Measurements from ENCODE around the gene MAP3K13.

Gene MAP3K13

GRCh38 chr3:185351396-185351795 lies 11.5 kb upstream of the MAP3K13 start:
- Histone ChIP-seq H3K4me3 (ENCODE audit: low read depth in 1 of 2, low read length in 2 of 2) (no peak overlapping the region), H2AFZ (ENCODE audit: low read depth, low read length) (no peak overlapping the region), H3K27ac (ENCODE audit: low read length) (no peak overlapping the region), H3K79me2 (ENCODE audit: insufficient read depth, low read length) (no peaks in the 10 kb centered on the region), H3K9me3 (ENCODE audit: insufficient read depth, low read length, severe bottlenecking) (no peaks in the 10 kb centered on the region), H3K36me3 (ENCODE audit: insufficient read depth, low read length) (no peaks in the 10 kb centered on the region), H3K9ac (ENCODE audit: low read depth, low read length) (no peak overlapping the region), H3K27me3 (ENCODE audit: insufficient read depth, low read length, poor library complexity) (no peaks in the 10 kb centered on the region), H4K20me1 (ENCODE audit: insufficient read depth, low read length) (no peaks in the 10 kb centered on the region), H3K4me1 (ENCODE audit: insufficient read depth, low read length) (no peaks in the 10 kb centered on the region), H3K4me2 (ENCODE audit: insufficient read depth, low read length) (no peak overlapping the region)
- DNase-seq (no peak), ATAC-seq (ENCODE audit: insufficient read depth, low read depth) (no peak)
- no peak for TF ChIP-seq CTCF (IDR thresholded peaks at IDR 0.05; ENCODE audit: borderline replicate concordance, extremely low read depth, low read length, poor library complexity, severe bottlenecking)
- TF ChIP-seq EZH2 (IDR thresholded peaks at IDR 0.05; ENCODE audit: borderline replicate concordance, low read depth, low read length, severe bottlenecking) = no peak

- Histone ChIP-seq H3K27me3 (ENCODE audit: insufficient read depth, low read length, poor library complexity) (no peaks in the 10 kb centered on the region), H4K20me1 (ENCODE audit: insufficient read depth, low read length) (no peaks in the 10 kb centered on the region), H3K4me3 (ENCODE audit: low read depth in 1 of 2, low read length in 2 of 2) (no peak overlapping the region), H2AFZ (ENCODE audit: low read depth, low read length) (no peak overlapping the region), H3K9me3 (ENCODE audit: insufficient read depth, low read length, severe bottlenecking) (no peaks in the 10 kb centered on the region), H3K9ac (ENCODE audit: low read depth, low read length) (no peak overlapping the region), H3K27ac (ENCODE audit: low read length) (no peak overlapping the region), H3K4me1 (ENCODE audit: insufficient read depth, low read length) (no peaks in the 10 kb centered on the region), H3K36me3 (ENCODE audit: insufficient read depth, low read length) (no peaks in the 10 kb centered on the region), H3K79me2 (ENCODE audit: insufficient read depth, low read length) (no peaks in the 10 kb centered on the region), H3K4me2 (ENCODE audit: insufficient read depth, low read length) (no peak overlapping the region)
- TF ChIP-seq EZH2 (IDR thresholded peaks at IDR 0.05; ENCODE audit: borderline replicate concordance, low read depth, low read length, severe bottlenecking) (no peak), CTCF (IDR thresholded peaks at IDR 0.05; ENCODE audit: borderline replicate concordance, extremely low read depth, low read length, poor library complexity, severe bottlenecking) (no peak)
- ATAC-seq (ENCODE audit: insufficient read depth, low read depth) (no peak), DNase-seq (no peak)
Observed at GRCh38 chr3:185353225-185353624, 9.7 kb upstream of the MAP3K13 start.

- no peaks in the 10 kb centered on the region for H3K9me3 ChIP-seq (ENCODE audit: insufficient read depth, low read length, severe bottlenecking)
- ATAC-seq (ENCODE audit: insufficient read depth, low read depth) = peak; percentile 99
- peak; percentile 74 for DNase-seq
- H3K4me3 ChIP-seq (ENCODE audit: low read depth in 1 of 2, low read length in 2 of 2) = no peak overlapping the region
- H4K20me1 ChIP-seq (ENCODE audit: insufficient read depth, low read length) = no peaks in the 10 kb centered on the region
- H2AFZ ChIP-seq (ENCODE audit: low read depth, low read length) = no peak overlapping the region
- no peak overlapping the region for H3K9ac ChIP-seq (ENCODE audit: low read depth, low read length)
- TF ChIP-seq CTCF (IDR thresholded peaks at IDR 0.05; ENCODE audit: borderline replicate concordance, extremely low read depth, low read length, poor library complexity, severe bottlenecking) (peak; percentile 74), EZH2 (IDR thresholded peaks at IDR 0.05; ENCODE audit: borderline replicate concordance, low read depth, low read length, severe bottlenecking) (no peak)
- no peaks in the 10 kb centered on the region for H3K36me3 ChIP-seq (ENCODE audit: insufficient read depth, low read length)
- no peaks in the 10 kb centered on the region for H3K27me3 ChIP-seq (ENCODE audit: insufficient read depth, low read length, poor library complexity)
- H3K79me2 ChIP-seq (ENCODE audit: insufficient read depth, low read length) = no peaks in the 10 kb centered on the region
- H3K4me2 ChIP-seq (ENCODE audit: insufficient read depth, low read length) = no peak overlapping the region
- no peak overlapping the region for H3K27ac ChIP-seq (ENCODE audit: low read length)
- no peaks in the 10 kb centered on the region for H3K4me1 ChIP-seq (ENCODE audit: insufficient read depth, low read length)
Observed at GRCh38 chr3:185353823-185354614, 8.9 kb upstream of the MAP3K13 start.

All from DND-41 (cell line).